Measurements from ENCODE around the gene RNASE1. TPM values are rescaled to one million over a fixed set of nuclear protein-coding genes. Genes with fewer than 3 reads are reported as not detected.

Gene RNASE1
- total RNA-seq, 1 experiment from 2014 or later, result 6.2 TPM

DNA sequence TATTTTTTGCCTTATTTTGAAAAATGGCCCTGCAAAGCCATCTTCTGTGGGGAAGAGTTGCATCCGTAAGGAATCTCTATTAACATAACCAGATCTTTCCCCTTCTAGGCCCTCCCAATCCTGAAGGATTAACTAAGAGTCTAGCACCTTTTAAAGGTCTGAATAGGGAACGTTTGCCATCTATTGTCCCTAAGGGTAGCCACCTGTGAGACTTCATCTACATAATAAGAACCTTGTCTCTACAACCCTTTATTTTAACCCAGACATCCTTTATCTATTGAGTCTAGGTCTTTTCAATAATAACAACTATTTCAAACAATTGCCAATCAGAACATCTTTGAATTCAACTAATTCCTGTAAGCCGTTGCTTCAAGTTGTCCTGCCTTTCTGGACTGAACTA, 30.0 kb downstream of the RNASE1 start (continued):
- TF ChIP-seq RORB (CRISPR knock-in tag; IDR thresholded peaks at IDR 0.05), result no peak

DNA sequence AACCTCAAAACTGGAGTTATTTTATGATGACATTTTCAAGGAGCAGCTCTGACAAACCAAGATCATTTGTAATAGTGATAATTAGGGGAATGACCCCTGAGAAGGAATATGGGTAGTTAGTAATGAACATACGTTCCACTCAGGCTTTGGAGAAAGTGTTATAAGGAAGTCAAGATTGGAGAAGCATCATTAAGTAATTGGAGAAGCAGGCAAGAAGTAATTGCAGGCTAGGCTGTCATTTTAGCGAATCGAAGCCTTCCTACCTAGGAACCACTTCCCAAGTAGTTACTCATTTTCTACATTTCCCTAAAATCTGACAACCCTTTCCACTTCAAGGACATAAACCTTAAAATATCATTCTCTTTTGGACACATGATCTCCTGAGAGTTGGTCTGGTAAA, 33.2 kb downstream of the RNASE1 start:
- ATAC-seq, result no peak
- peaks cover 40% of the 10 kb centered on the region for H3K27me3 Mint-ChIP-seq (ENCODE audit: low read depth)
- no peaks in the 10 kb centered on the region; the same call in 1 of the 2 replicates for H3K36me3 Mint-ChIP-seq
- TF ChIP-seq KAT7 (CRISPR knock-in tag; IDR thresholded peaks at IDR 0.05; ENCODE audit: borderline replicate concordance) (no peak), MXD4 (CRISPR knock-in tag; IDR thresholded peaks at IDR 0.05; ENCODE audit: borderline replicate concordance) (no peak), ZNF671 (CRISPR knock-in tag; IDR thresholded peaks at IDR 0.05) (no peak), ESRRA (CRISPR knock-in tag; IDR thresholded peaks at IDR 0.05; ENCODE audit: borderline replicate concordance) (no peak), FOXJ3 (CRISPR knock-in tag; IDR thresholded peaks at IDR 0.05; ENCODE audit: borderline replicate concordance) (no peak)
- TF ChIP-seq, protein P1, sequence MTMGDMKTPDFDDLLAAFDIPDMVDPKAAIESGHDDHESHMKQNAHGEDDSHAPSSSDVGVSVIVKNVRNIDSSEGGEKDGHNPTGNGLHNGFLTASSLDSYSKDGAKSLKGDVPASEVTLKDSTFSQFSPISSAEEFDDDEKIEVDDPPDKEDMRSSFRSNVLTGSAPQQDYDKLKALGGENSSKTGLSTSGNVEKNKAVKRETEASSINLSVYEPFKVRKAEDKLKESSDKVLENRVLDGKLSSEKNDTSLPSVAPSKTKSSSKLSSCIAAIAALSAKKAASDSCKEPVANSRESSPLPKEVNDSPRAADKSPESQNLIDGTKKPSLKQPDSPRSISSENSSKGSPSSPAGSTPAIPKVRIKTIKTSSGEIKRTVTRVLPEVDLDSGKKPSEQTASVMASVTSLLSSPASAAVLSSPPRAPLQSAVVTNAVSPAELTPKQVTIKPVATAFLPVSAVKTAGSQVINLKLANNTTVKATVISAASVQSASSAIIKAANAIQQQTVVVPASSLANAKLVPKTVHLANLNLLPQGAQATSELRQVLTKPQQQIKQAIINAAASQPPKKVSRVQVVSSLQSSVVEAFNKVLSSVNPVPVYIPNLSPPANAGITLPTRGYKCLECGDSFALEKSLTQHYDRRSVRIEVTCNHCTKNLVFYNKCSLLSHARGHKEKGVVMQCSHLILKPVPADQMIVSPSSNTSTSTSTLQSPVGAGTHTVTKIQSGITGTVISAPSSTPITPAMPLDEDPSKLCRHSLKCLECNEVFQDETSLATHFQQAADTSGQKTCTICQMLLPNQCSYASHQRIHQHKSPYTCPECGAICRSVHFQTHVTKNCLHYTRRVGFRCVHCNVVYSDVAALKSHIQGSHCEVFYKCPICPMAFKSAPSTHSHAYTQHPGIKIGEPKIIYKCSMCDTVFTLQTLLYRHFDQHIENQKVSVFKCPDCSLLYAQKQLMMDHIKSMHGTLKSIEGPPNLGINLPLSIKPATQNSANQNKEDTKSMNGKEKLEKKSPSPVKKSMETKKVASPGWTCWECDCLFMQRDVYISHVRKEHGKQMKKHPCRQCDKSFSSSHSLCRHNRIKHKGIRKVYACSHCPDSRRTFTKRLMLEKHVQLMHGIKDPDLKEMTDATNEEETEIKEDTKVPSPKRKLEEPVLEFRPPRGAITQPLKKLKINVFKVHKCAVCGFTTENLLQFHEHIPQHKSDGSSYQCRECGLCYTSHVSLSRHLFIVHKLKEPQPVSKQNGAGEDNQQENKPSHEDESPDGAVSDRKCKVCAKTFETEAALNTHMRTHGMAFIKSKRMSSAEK (CRISPR knock-in tag; IDR thresholded peaks at IDR 0.05; ENCODE audit: borderline replicate concordance), result no peak
- TF ChIP-seq, protein P2, sequence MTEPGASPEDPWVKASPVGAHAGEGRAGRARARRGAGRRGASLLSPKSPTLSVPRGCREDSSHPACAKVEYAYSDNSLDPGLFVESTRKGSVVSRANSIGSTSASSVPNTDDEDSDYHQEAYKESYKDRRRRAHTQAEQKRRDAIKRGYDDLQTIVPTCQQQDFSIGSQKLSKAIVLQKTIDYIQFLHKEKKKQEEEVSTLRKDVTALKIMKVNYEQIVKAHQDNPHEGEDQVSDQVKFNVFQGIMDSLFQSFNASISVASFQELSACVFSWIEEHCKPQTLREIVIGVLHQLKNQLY (CRISPR knock-in tag; IDR thresholded peaks at IDR 0.05), result no peak
- TF ChIP-seq, protein P3, sequence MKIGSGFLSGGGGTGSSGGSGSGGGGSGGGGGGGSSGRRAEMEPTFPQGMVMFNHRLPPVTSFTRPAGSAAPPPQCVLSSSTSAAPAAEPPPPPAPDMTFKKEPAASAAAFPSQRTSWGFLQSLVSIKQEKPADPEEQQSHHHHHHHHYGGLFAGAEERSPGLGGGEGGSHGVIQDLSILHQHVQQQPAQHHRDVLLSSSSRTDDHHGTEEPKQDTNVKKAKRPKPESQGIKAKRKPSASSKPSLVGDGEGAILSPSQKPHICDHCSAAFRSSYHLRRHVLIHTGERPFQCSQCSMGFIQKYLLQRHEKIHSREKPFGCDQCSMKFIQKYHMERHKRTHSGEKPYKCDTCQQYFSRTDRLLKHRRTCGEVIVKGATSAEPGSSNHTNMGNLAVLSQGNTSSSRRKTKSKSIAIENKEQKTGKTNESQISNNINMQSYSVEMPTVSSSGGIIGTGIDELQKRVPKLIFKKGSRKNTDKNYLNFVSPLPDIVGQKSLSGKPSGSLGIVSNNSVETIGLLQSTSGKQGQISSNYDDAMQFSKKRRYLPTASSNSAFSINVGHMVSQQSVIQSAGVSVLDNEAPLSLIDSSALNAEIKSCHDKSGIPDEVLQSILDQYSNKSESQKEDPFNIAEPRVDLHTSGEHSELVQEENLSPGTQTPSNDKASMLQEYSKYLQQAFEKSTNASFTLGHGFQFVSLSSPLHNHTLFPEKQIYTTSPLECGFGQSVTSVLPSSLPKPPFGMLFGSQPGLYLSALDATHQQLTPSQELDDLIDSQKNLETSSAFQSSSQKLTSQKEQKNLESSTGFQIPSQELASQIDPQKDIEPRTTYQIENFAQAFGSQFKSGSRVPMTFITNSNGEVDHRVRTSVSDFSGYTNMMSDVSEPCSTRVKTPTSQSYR (CRISPR knock-in tag; IDR thresholded peaks at IDR 0.05), result no peak
- TF ChIP-seq, protein P4, sequence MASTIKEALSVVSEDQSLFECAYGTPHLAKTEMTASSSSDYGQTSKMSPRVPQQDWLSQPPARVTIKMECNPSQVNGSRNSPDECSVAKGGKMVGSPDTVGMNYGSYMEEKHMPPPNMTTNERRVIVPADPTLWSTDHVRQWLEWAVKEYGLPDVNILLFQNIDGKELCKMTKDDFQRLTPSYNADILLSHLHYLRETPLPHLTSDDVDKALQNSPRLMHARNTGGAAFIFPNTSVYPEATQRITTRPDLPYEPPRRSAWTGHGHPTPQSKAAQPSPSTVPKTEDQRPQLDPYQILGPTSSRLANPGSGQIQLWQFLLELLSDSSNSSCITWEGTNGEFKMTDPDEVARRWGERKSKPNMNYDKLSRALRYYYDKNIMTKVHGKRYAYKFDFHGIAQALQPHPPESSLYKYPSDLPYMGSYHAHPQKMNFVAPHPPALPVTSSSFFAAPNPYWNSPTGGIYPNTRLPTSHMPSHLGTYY (CRISPR knock-in tag; IDR thresholded peaks at IDR 0.05), result no peak
- TF ChIP-seq, protein P5, sequence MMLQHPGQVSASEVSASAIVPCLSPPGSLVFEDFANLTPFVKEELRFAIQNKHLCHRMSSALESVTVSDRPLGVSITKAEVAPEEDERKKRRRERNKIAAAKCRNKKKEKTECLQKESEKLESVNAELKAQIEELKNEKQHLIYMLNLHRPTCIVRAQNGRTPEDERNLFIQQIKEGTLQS (CRISPR knock-in tag; conservative IDR thresholded peaks at IDR 0.05), result no peak
- TF ChIP-seq, protein P6, sequence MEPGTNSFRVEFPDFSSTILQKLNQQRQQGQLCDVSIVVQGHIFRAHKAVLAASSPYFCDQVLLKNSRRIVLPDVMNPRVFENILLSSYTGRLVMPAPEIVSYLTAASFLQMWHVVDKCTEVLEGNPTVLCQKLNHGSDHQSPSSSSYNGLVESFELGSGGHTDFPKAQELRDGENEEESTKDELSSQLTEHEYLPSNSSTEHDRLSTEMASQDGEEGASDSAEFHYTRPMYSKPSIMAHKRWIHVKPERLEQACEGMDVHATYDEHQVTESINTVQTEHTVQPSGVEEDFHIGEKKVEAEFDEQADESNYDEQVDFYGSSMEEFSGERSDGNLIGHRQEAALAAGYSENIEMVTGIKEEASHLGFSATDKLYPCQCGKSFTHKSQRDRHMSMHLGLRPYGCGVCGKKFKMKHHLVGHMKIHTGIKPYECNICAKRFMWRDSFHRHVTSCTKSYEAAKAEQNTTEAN (CRISPR knock-in tag; IDR thresholded peaks at IDR 0.05), result no peak
- TF ChIP-seq, protein P7, sequence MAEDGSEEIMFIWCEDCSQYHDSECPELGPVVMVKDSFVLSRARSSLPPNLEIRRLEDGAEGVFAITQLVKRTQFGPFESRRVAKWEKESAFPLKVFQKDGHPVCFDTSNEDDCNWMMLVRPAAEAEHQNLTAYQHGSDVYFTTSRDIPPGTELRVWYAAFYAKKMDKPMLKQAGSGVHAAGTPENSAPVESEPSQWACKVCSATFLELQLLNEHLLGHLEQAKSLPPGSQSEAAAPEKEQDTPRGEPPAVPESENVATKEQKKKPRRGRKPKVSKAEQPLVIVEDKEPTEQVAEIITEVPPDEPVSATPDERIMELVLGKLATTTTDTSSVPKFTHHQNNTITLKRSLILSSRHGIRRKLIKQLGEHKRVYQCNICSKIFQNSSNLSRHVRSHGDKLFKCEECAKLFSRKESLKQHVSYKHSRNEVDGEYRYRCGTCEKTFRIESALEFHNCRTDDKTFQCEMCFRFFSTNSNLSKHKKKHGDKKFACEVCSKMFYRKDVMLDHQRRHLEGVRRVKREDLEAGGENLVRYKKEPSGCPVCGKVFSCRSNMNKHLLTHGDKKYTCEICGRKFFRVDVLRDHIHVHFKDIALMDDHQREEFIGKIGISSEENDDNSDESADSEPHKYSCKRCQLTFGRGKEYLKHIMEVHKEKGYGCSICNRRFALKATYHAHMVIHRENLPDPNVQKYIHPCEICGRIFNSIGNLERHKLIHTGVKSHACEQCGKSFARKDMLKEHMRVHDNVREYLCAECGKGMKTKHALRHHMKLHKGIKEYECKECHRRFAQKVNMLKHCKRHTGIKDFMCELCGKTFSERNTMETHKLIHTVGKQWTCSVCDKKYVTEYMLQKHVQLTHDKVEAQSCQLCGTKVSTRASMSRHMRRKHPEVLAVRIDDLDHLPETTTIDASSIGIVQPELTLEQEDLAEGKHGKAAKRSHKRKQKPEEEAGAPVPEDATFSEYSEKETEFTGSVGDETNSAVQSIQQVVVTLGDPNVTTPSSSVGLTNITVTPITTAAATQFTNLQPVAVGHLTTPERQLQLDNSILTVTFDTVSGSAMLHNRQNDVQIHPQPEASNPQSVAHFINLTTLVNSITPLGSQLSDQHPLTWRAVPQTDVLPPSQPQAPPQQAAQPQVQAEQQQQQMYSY (CRISPR knock-in tag; IDR thresholded peaks at IDR 0.05), result no peak
- TF ChIP-seq, protein P8, sequence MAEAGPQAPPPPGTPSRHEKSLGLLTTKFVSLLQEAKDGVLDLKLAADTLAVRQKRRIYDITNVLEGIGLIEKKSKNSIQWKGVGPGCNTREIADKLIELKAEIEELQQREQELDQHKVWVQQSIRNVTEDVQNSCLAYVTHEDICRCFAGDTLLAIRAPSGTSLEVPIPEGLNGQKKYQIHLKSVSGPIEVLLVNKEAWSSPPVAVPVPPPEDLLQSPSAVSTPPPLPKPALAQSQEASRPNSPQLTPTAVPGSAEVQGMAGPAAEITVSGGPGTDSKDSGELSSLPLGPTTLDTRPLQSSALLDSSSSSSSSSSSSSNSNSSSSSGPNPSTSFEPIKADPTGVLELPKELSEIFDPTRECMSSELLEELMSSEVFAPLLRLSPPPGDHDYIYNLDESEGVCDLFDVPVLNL (CRISPR knock-in tag; IDR thresholded peaks at IDR 0.05; ENCODE audit: borderline replicate concordance, low read depth), result no peak
- DNase-seq (ENCODE audit: low spot score), result no peak
- ChIA-PET POLR2A (no interaction called here), CTCF (interaction anchor here (1.0 to 2.2 kb wide), 2 partner anchors 11 to 88 kb away, joined by 3 to 8 read pairs; no protein-coding TSS in a partner anchor)
- H3K4me1 Mint-ChIP-seq, result peaks cover 49% of the 10 kb centered on the region
- H3K27ac Mint-ChIP-seq, result no peak overlapping the region
- no peak overlapping the region for H3K4me3 Mint-ChIP-seq
- 0 out of 2 replicates have a peak, but pooled peaks cover 10% of the 10 kb centered on the region for H3K9me3 Mint-ChIP-seq

Measured in WTC11 (cell line).